Natural killer cell (primary cell): ENCODE data around the gene NUP98. TPM values are rescaled to one million over a fixed set of nuclear protein-coding genes. Genes with fewer than 3 reads are reported as not detected.

Experiments
- ATAC-seq, 3 donors: fragments of 150-1000 bp in 2 of 3; fragments of 200-7000 bp in 1 of 3; cut with Tn5 transposase; 1 replicate in 1 of 3; 2 replicates in 2 of 3; pipeline ENCODE4 v1.10.0; 2021; ENCODE audit warnings: mild to moderate bottlenecking in 2 of 3, moderate library complexity in 2 of 3
- DNase-seq, 2 donors: peaks; one replicate each; pipeline versions ENCODE4 v3.0.0 to v3.0.0-alpha.2; 2013 to 2021; ENCODE audit warnings: mixed read lengths in 1 of 2
- H3K27ac ChIP-seq: one replicate; pipeline ENCODE4 v1.5.1; 2013; ENCODE audit warnings: mild to moderate bottlenecking, low read length
- H3K27me3 ChIP-seq: one replicate; pipeline ENCODE4 v1.6.1; 2013; ENCODE audit warnings: low read length; ENCODE audit not compliant: control insufficient read depth, insufficient read depth
- H3K36me3 ChIP-seq: one replicate; pipeline ENCODE4 v1.6.1; 2013; ENCODE audit warnings: low read length; ENCODE audit not compliant: control insufficient read depth, insufficient read depth
- H3K4me1 ChIP-seq: one replicate; pipeline ENCODE4 v1.6.1; 2013; ENCODE audit warnings: low read length; ENCODE audit not compliant: control insufficient read depth, insufficient read depth
- H3K4me3 ChIP-seq: one replicate; pipeline ENCODE4 v1.5.1; 2013; ENCODE audit warnings: low read length
- H3K9me3 ChIP-seq: one replicate; pipeline ENCODE4 v1.6.1; 2013; ENCODE audit warnings: low read length; ENCODE audit not compliant: control insufficient read depth, insufficient read depth
- H3K27ac Mint-ChIP-seq, 2 donors: one replicate each; pipeline ENCODE4 v1.8.0; 2022; ENCODE audit warnings: mild to moderate bottlenecking in 2 of 2, mixed read lengths in 2 of 2, moderate library complexity in 1 of 2
- H3K27me3 Mint-ChIP-seq, 2 donors: one replicate each; pipeline ENCODE4 v1.8.0; 2022; ENCODE audit warnings: low read depth in 2 of 2, mixed read lengths in 2 of 2
- H3K36me3 Mint-ChIP-seq: one replicate; pipeline ENCODE4 v1.8.0; 2022; ENCODE audit warnings: mixed read lengths
- H3K4me1 Mint-ChIP-seq, 2 donors: one replicate each; pipeline ENCODE4 v1.8.0; 2022; ENCODE audit warnings: mixed read lengths in 2 of 2
- H3K4me3 Mint-ChIP-seq: one replicate; pipeline ENCODE4 v1.8.0; 2022; ENCODE audit warnings: mild to moderate bottlenecking, moderate library complexity, mixed read lengths
- H3K9me3 Mint-ChIP-seq, 2 donors: one replicate each; pipeline ENCODE4 v1.8.0; 2022; ENCODE audit warnings: mixed read lengths in 2 of 2
- WGBS: methylation state at CpG from one replicate; pipeline ENCODE4 v1.1.7; 2013; ENCODE audit warnings: missing lambda C conversion rate; ENCODE audit not compliant: insufficient coverage; 5-methylcytosine and 5-hydroxymethylcytosine counted together
- intact Hi-C: fragments of 100-400 bp; cut with micrococcal nuclease; formaldehyde crosslinking; loops from one replicate; pipeline ENCODE4 v1.14.2; 2022
- total RNA-seq, 4 donors: library from RNA; stranded (reverse); fragments of 120-200 nt in 1 of 4; gene quantifications; one replicate each; pipeline versions ENCODE4 v1.2.3 to v1.2.4, GENCODE V29; 2013 to 2022
- TF ChIP-seq, protein P1 (sequence below): fragments of 200-600 bp; IDR thresholded peaks from one replicate; pipeline ENCODE4 v1.8.0; 2022; ENCODE audit warnings: antibody characterized with exemption

Gene NUP98
- total RNA-seq, 3 donors from 2014 or later (not counting 1 experiment from before 2014, with no cell fraction given) = 88.5 to 103 (median 92.8) TPM

DNA sequence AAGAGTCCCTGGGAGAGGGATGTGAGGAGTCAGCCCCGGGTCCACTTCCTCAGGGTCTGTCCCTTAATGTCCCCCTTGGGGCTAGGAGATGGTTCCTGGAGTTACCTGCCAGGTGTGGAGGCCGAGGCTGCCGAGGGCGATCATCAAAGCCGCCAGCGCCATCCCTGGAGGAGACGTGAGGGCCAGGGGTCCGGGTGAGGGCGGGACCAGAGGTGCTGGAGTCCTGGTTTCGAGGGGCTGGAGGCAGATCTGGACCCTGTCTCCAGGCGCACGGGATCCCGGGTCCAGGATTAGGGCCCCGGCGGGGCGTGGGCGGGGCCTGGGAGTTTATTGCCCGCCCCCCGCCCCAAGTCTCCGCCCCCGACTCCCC lies 155.7 kb downstream of the NUP98 start, which contains the start of gene ART5:
Gene ART5, minus strand, starts transcription at position 292 of the 370 bp plus-strand sequence. Its CDS starts 130 bp downstream, at position 162.
- Mint-ChIP-seq H3K27ac (no peak within 1 kb of the TSS), H3K4me1 (peaks cover 10% of the 10 kb centered on the region in 2 donors)
- intact Hi-C loops = no loop called here

DNA sequence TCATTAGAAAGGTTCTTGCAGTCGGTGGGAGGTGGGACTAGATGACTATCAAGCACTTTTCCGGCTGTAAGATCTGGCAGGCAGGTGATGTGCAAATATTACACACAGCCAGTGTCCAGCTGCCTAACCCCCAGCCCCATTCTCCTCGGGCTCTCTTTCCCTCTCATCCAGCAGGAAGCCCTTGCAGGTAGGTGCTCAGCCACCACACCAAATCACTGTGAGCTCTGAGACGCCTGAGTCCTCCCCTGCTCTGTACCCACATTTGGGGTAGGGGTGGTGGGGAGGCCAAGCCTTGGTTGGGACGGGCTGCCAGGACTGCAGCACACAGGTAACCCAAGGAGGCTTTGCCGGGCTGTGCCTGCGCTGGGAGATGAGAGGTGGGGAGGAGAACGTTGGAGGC lies 156.2 kb downstream of the NUP98 start:
- no peak for DNase-seq
- H3K27ac Mint-ChIP-seq = no peak overlapping the region
- no peak for ATAC-seq
- H3K4me3 Mint-ChIP-seq = peak overlapping the region; percentile 80
- H3K27ac ChIP-seq = no peak overlapping the region
- 71% methylated on average over 8 of the region's 8 CpGs for WGBS
- TF ChIP-seq, protein P1, sequence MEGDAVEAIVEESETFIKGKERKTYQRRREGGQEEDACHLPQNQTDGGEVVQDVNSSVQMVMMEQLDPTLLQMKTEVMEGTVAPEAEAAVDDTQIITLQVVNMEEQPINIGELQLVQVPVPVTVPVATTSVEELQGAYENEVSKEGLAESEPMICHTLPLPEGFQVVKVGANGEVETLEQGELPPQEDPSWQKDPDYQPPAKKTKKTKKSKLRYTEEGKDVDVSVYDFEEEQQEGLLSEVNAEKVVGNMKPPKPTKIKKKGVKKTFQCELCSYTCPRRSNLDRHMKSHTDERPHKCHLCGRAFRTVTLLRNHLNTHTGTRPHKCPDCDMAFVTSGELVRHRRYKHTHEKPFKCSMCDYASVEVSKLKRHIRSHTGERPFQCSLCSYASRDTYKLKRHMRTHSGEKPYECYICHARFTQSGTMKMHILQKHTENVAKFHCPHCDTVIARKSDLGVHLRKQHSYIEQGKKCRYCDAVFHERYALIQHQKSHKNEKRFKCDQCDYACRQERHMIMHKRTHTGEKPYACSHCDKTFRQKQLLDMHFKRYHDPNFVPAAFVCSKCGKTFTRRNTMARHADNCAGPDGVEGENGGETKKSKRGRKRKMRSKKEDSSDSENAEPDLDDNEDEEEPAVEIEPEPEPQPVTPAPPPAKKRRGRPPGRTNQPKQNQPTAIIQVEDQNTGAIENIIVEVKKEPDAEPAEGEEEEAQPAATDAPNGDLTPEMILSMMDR = no peak
- H3K4me1 Mint-ChIP-seq = peaks cover 10% of the 10 kb centered on the region in 2 donors
- H3K4me1 ChIP-seq = peaks cover 14% of the 10 kb centered on the region
- no peak overlapping the region for H3K4me3 ChIP-seq
- no peaks in the 10 kb centered on the region for H3K36me3 Mint-ChIP-seq
- H3K9me3 Mint-ChIP-seq = no peaks in the 10 kb centered on the region
- intact Hi-C loops = no loop called here
- peaks cover 12% of the 10 kb centered on the region for H3K27me3 ChIP-seq
- H3K36me3 ChIP-seq = no peaks in the 10 kb centered on the region
- H3K27me3 Mint-ChIP-seq = peaks cover 17 to 24% of the 10 kb centered on the region in 2 donors
- no peaks in the 10 kb centered on the region for H3K9me3 ChIP-seq

More for the DNA sequence above, 155.7 kb downstream of the NUP98 start, which contains the start of gene ART5:
- H3K27me3 Mint-ChIP-seq = peaks cover 21 to 26% of the 10 kb centered on the region in 2 donors
- no peaks in the 10 kb centered on the region for H3K9me3 ChIP-seq
- H3K27ac ChIP-seq = no peak within 1 kb of the TSS
- no peaks in the 10 kb centered on the region for H3K36me3 ChIP-seq
- peak within 1 kb of the TSS; percentile 90 for H3K4me3 Mint-ChIP-seq
- H3K4me1 ChIP-seq = peaks cover 14% of the 10 kb centered on the region
- peak within 1 kb of the TSS; percentile 43 for H3K4me3 ChIP-seq
- 44% methylated on average over 18 of the region's 21 CpGs for WGBS
- ATAC-seq (no peak), DNase-seq (no peak)
- H3K27me3 ChIP-seq = peaks cover 12% of the 10 kb centered on the region
- H3K9me3 Mint-ChIP-seq = no peaks in the 10 kb centered on the region
- TF ChIP-seq, protein P1 = no peak
- H3K36me3 Mint-ChIP-seq = no peaks in the 10 kb centered on the region

GRCh38 chr11:3639841-3640240 lies 157.5 kb downstream of the NUP98 start:
- WGBS = 97% methylated on average over 14 of the region's 14 CpGs
- Mint-ChIP-seq H3K27me3 (peaks cover 8 to 22% of the 10 kb centered on the region in 2 donors), H3K36me3 (no peaks in the 10 kb centered on the region), H3K4me3 (no peak overlapping the region), H3K4me1 (peaks cover 10% of the 10 kb centered on the region in 2 donors), H3K9me3 (no peaks in the 10 kb centered on the region), H3K27ac (no peak overlapping the region)
- DNase-seq = no peak
- Histone ChIP-seq H3K36me3 (no peaks in the 10 kb centered on the region), H3K9me3 (no peaks in the 10 kb centered on the region), H3K4me1 (peaks cover 14% of the 10 kb centered on the region), H3K27ac (no peak overlapping the region), H3K4me3 (no peak overlapping the region), H3K27me3 (peaks cover 12% of the 10 kb centered on the region)
- TF ChIP-seq, protein P1 = no peak
- intact Hi-C loops = no loop called here
- ATAC-seq = no peak

DNA sequence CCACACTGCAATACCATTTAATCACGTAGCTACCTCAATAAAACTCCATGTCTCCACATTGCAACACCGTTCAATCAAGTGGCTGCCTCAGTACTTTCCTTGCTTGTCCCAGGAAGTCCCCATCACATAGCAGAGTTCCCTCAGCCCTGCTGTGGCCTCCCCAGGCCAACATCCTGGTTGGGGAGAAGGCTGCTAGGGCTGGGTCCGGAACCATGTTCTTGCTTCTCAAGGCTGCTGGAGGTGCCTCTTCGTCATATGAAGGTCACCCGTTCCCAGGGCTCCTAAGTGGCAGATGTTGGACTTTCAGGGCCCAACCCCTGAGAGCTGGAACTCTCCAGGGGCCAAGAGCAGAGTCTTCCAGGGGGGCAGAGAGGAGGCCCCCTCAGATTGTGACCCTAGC lies 158.8 kb downstream of the NUP98 start:
- Histone ChIP-seq H3K27ac (no peak overlapping the region), H3K4me1 (peaks cover 14% of the 10 kb centered on the region), H3K36me3 (no peaks in the 10 kb centered on the region), H3K9me3 (no peaks in the 10 kb centered on the region), H3K27me3 (peaks cover 12% of the 10 kb centered on the region), H3K4me3 (no peak overlapping the region)
- H3K27ac Mint-ChIP-seq = no peak overlapping the region
- ATAC-seq (no peak), DNase-seq (no peak)
- H3K4me1 Mint-ChIP-seq = peaks cover 10% of the 10 kb centered on the region in 2 donors
- H3K27me3 Mint-ChIP-seq = peaks cover 0 to 14% of the 10 kb centered on the region in 2 donors
- no peak overlapping the region for H3K4me3 Mint-ChIP-seq
- H3K9me3 Mint-ChIP-seq = no peaks in the 10 kb centered on the region
- intact Hi-C loops = no loop called here
- TF ChIP-seq, protein P1 = no peak
- no peaks in the 10 kb centered on the region for H3K36me3 Mint-ChIP-seq
- WGBS = 74% methylated on average over 5 of the region's 5 CpGs
